ENCODE measurements around the gene MNAT1. TPM values are rescaled to one million over a fixed set of nuclear protein-coding genes. Genes with fewer than 3 reads are reported as not detected.

The MNAT1 gene
- total and polyA plus RNA-seq, 2 experiments from 2014 or later: 34.4 to 60.9 TPM

GRCh38 chr14:60800409-60800808 is 65.8 kb downstream of the MNAT1 start:
- Histone ChIP-seq H3K9me3 (ENCODE audit: low read depth) (no peaks in the 10 kb centered on the region), H3K27ac (no peak overlapping the region), H3K79me2 (no peaks in the 10 kb centered on the region), H3K4me1 (ENCODE audit: insufficient read depth) (no peaks in the 10 kb centered on the region), H3K4me2 (no peak overlapping the region), H2AFZ (no peak overlapping the region), H3K9me2 (replicated peaks; ENCODE audit: insufficient read depth) (no peaks in the 10 kb centered on the region), H3K36me3 (replicated peaks; ENCODE audit: insufficient read depth, low read depth) (no peaks in the 10 kb centered on the region), H4K20me1 (ENCODE audit: insufficient read depth, poor library complexity, severe bottlenecking) (no peaks in the 10 kb centered on the region), H3K27me3 (no peaks in the 10 kb centered on the region), H3K4me3 (no peak overlapping the region)
- TF ChIP-seq EZH2phosphoT487 (IDR thresholded peaks at IDR 0.05; ENCODE audit: low read depth, severe bottlenecking, unreplicated experiment) (no peak), EZH2 (IDR thresholded peaks at IDR 0.05; ENCODE audit: borderline replicate concordance) (no peak)
- TF ChIP-seq, protein P1, sequence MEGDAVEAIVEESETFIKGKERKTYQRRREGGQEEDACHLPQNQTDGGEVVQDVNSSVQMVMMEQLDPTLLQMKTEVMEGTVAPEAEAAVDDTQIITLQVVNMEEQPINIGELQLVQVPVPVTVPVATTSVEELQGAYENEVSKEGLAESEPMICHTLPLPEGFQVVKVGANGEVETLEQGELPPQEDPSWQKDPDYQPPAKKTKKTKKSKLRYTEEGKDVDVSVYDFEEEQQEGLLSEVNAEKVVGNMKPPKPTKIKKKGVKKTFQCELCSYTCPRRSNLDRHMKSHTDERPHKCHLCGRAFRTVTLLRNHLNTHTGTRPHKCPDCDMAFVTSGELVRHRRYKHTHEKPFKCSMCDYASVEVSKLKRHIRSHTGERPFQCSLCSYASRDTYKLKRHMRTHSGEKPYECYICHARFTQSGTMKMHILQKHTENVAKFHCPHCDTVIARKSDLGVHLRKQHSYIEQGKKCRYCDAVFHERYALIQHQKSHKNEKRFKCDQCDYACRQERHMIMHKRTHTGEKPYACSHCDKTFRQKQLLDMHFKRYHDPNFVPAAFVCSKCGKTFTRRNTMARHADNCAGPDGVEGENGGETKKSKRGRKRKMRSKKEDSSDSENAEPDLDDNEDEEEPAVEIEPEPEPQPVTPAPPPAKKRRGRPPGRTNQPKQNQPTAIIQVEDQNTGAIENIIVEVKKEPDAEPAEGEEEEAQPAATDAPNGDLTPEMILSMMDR (IDR thresholded peaks at IDR 0.05; ENCODE audit: poor library complexity): no peak
- DNase-seq (ENCODE audit: low spot score): no peak
- 71% methylated on average over 2 of the region's 2 CpGs for WGBS (ENCODE audit: low lambda C conversion rate, missing lambda C conversion rate)

DNA sequence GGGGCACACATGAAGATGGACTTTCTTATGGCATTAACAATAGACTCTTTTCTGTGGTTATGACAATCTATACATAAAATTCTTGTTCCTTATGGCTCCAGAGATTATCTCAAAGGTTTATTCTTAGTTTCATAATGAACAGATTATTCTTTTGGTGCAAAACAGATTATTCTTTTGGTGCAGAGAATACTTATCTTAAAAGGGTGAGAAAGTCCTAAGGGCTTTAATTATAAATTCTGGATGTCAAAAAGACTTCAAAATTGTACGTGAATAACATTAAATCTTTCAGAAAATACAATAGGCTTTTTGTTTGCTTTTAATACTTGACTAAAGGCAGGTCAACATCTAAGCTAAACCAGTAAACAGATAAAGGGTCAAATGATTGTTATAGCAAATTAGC is 69.3 kb downstream of the MNAT1 start:
- Histone ChIP-seq H3K27me3 (no peaks in the 10 kb centered on the region), H3K79me2 (no peaks in the 10 kb centered on the region), H3K4me1 (ENCODE audit: insufficient read depth) (no peaks in the 10 kb centered on the region), H2AFZ (no peak overlapping the region), H4K20me1 (ENCODE audit: insufficient read depth, poor library complexity, severe bottlenecking) (no peaks in the 10 kb centered on the region), H3K27ac (no peak overlapping the region), H3K4me2 (no peak overlapping the region), H3K9me2 (replicated peaks; ENCODE audit: insufficient read depth) (no peaks in the 10 kb centered on the region), H3K9me3 (ENCODE audit: low read depth) (no peaks in the 10 kb centered on the region), H3K4me3 (no peak overlapping the region), H3K36me3 (replicated peaks; ENCODE audit: insufficient read depth, low read depth) (no peaks in the 10 kb centered on the region)
- WGBS (ENCODE audit: low lambda C conversion rate, missing lambda C conversion rate): 81% methylated on average over 1 of the region's 1 CpG
- TF ChIP-seq EZH2 (IDR thresholded peaks at IDR 0.05; ENCODE audit: borderline replicate concordance): no peak
- TF ChIP-seq EZH2phosphoT487 (IDR thresholded peaks at IDR 0.05; ENCODE audit: low read depth, severe bottlenecking, unreplicated experiment): no peak
- TF ChIP-seq, protein P1 (IDR thresholded peaks at IDR 0.05; ENCODE audit: poor library complexity): no peak
- no peak for DNase-seq (ENCODE audit: low spot score)

DNA sequence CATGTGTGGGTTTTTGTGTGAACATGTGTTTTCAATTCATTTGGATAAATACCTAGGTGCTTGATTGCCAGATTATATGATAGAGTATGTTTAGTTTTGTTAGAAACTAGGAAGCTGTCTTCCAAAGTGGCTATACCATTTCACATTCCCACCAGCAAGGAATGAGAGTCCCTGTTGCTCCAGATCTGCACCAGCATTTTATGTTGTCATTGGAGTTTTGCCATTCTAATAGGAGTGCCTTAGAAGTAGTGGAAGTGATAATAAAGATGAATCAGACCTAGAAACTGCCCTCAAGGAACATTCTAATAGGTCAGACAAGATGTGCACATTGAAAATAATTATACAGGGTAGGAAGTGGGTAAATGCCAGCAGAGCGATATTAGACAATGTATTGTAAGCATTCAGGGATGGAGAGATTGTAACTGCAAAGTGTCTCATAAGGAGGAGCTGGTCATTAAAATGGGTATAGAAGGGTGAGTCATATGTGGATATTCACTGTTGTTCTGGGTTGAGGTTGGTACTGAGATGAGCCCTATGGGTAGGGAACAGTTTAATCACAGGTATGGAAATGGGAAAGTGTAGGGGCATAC is 71.4 kb downstream of the MNAT1 start:
- Histone ChIP-seq H3K4me1 (ENCODE audit: insufficient read depth) (no peaks in the 10 kb centered on the region), H3K9me3 (ENCODE audit: low read depth) (no peaks in the 10 kb centered on the region), H3K4me2 (no peak overlapping the region), H3K9me2 (replicated peaks; ENCODE audit: insufficient read depth) (no peaks in the 10 kb centered on the region), H3K79me2 (no peaks in the 10 kb centered on the region), H2AFZ (no peak overlapping the region), H3K36me3 (replicated peaks; ENCODE audit: insufficient read depth, low read depth) (no peaks in the 10 kb centered on the region), H3K27ac (no peak overlapping the region), H3K27me3 (no peaks in the 10 kb centered on the region), H3K4me3 (no peak overlapping the region), H4K20me1 (ENCODE audit: insufficient read depth, poor library complexity, severe bottlenecking) (no peaks in the 10 kb centered on the region)
- DNase-seq (ENCODE audit: low spot score): no peak
- WGBS (ENCODE audit: low lambda C conversion rate, missing lambda C conversion rate): 93% methylated on average over 1 of the region's 1 CpG
- TF ChIP-seq EZH2 (IDR thresholded peaks at IDR 0.05; ENCODE audit: borderline replicate concordance) (no peak), EZH2phosphoT487 (IDR thresholded peaks at IDR 0.05; ENCODE audit: low read depth, severe bottlenecking, unreplicated experiment) (no peak)
- TF ChIP-seq, protein P1 (IDR thresholded peaks at IDR 0.05; ENCODE audit: poor library complexity): no peak

Measured in hepatocyte (in vitro differentiated cells).